ENCODE data around the gene ARHGEF3. TPM values are rescaled to one million over a fixed set of nuclear protein-coding genes. Genes with fewer than 3 reads are reported as not detected.

ARHGEF3 gene
- total and polyA plus RNA-seq, 3 experiments from 2014 or later, result 55.1 to 110 (median 56.6) TPM

- POLR2A ChIA-PET, result interaction anchor here (0.5 to 10.2 kb wide), 13 partner anchors 8 to 226 kb away, joined by 3 to 108 read pairs (median 3); partner anchors contain the start of genes ARHGEF3 and CCDC66
- Histone ChIP-seq H3K4me3 (ENCODE audit: low read length) (peak overlapping the region; percentile 23), H3K9me3 (ENCODE audit: low read length) (no peaks in the 10 kb centered on the region)
Observed at GRCh38 chr3:56782906-56783305, 18.8 kb downstream of the ARHGEF3 start.

GRCh38 chr3:56782215-56782614 lies 19.5 kb downstream of the ARHGEF3 start:
- H3K9me3 ChIP-seq (ENCODE audit: low read length), result no peaks in the 10 kb centered on the region
- peak overlapping the region in 6 of 7 donors; percentile 70 to 87 (median 83) for H3K4me3 Mint-ChIP-seq
- H3K36me3 Mint-ChIP-seq, result peaks cover 3 to 45% (median 14%) of the 10 kb centered on the region in 3 donors
- no peaks in the 10 kb centered on the region for H3K9me3 Mint-ChIP-seq
- ChIA-PET POLR2A (interaction anchor here (0.6 to 10.2 kb wide), 9 partner anchors 8 to 226 kb away, joined by 3 to 108 read pairs (median 5); partner anchors contain the start of genes ARHGEF3 and CCDC66), CTCF (interaction anchor here (0.8 to 15.1 kb wide), 9 partner anchors 10 to 206 kb away, joined by 3 to 208 read pairs (median 3); partner anchors contain the start of gene ARHGEF3)
- no peak for DNase-seq
- no peaks in the 10 kb centered on the region for H3K27me3 ChIP-seq (ENCODE audit: insufficient read depth, low read length, poor library complexity, severe bottlenecking)
- H3K27ac ChIP-seq (ENCODE audit: low read depth, low read length), result peak overlapping the region; percentile 49
- H3K4me3 ChIP-seq (ENCODE audit: low read length), result no peak overlapping the region
- H3K4me1 ChIP-seq (ENCODE audit: insufficient read depth, low read length), result peaks cover 99% of the 10 kb centered on the region
- no peaks in the 10 kb centered on the region for H3K27me3 Mint-ChIP-seq
- peaks cover 95 to 98% (median 98%) of the 10 kb centered on the region in 3 donors for H3K4me1 Mint-ChIP-seq
- H3K36me3 ChIP-seq (ENCODE audit: insufficient read depth, low read length), result peaks cover 9% of the 10 kb centered on the region
- peak overlapping the region; percentile 87 to 99 (median 95) for H3K27ac Mint-ChIP-seq

More at GRCh38 chr3:56782906-56783305, 18.8 kb downstream of the ARHGEF3 start:
- Mint-ChIP-seq H3K4me3 (peak overlapping the region; percentile 43 to 87 (median 82)), H3K27ac (peak overlapping the region; percentile 87 to 99 (median 95)), H3K27me3 (no peaks in the 10 kb centered on the region), H3K9me3 (no peaks in the 10 kb centered on the region), H3K36me3 (peaks cover 3 to 39% (median 14%) of the 10 kb centered on the region in 3 donors), H3K4me1 (peaks cover 95 to 98% (median 98%) of the 10 kb centered on the region in 3 donors)
- peak in 1 of 5 donors; percentile 55 for DNase-seq
- Histone ChIP-seq H3K27me3 (ENCODE audit: insufficient read depth, low read length, poor library complexity, severe bottlenecking) (no peaks in the 10 kb centered on the region), H3K27ac (ENCODE audit: low read depth, low read length) (peak overlapping the region; percentile 49), H3K4me1 (ENCODE audit: insufficient read depth, low read length) (peaks cover 99% of the 10 kb centered on the region), H3K36me3 (ENCODE audit: insufficient read depth, low read length) (peaks cover 9% of the 10 kb centered on the region)
- CTCF ChIA-PET, result interaction anchor here (0.6 to 15.1 kb wide), 12 partner anchors 11 to 206 kb away, joined by 3 to 208 read pairs (median 3); partner anchors contain the start of gene ARHGEF3

GRCh38 chr3:56781762-56782161 lies 20.0 kb downstream of the ARHGEF3 start:
- Histone ChIP-seq H3K9me3 (ENCODE audit: low read length) (no peaks in the 10 kb centered on the region), H3K4me1 (ENCODE audit: insufficient read depth, low read length) (peaks cover 99% of the 10 kb centered on the region), H3K36me3 (ENCODE audit: insufficient read depth, low read length) (peaks cover 9% of the 10 kb centered on the region), H3K27ac (ENCODE audit: low read depth, low read length) (no peak overlapping the region), H3K4me3 (ENCODE audit: low read length) (no peak overlapping the region), H3K27me3 (ENCODE audit: insufficient read depth, low read length, poor library complexity, severe bottlenecking) (no peaks in the 10 kb centered on the region)
- H3K4me1 Mint-ChIP-seq, result peaks cover 95 to 98% (median 98%) of the 10 kb centered on the region in 3 donors
- no peaks in the 10 kb centered on the region for H3K9me3 Mint-ChIP-seq
- CTCF ChIA-PET, result interaction anchor here (1.5 to 15.1 kb wide), 5 partner anchors 12 to 23 kb away, joined by 3 to 208 read pairs (median 7); partner anchors contain the start of gene ARHGEF3
- no peak for DNase-seq
- H3K4me3 Mint-ChIP-seq, result peak overlapping the region; percentile 42 to 91 (median 79)
- peak overlapping the region; percentile 87 to 99 (median 95) for H3K27ac Mint-ChIP-seq
- POLR2A ChIA-PET, result interaction anchor here (1.1 to 10.2 kb wide), 5 partner anchors 9 to 225 kb away, joined by 3 to 108 read pairs (median 12); partner anchors contain the start of genes ARHGEF3 and CCDC66
- H3K36me3 Mint-ChIP-seq, result peaks cover 3 to 47% (median 17%) of the 10 kb centered on the region in 3 donors
- no peaks in the 10 kb centered on the region for H3K27me3 Mint-ChIP-seq

- peaks cover 9% of the 10 kb centered on the region for H3K36me3 ChIP-seq (ENCODE audit: insufficient read depth, low read length)
- peaks cover 99% of the 10 kb centered on the region for H3K4me1 ChIP-seq (ENCODE audit: insufficient read depth, low read length)
- H3K9me3 ChIP-seq (ENCODE audit: low read length), result no peaks in the 10 kb centered on the region
- Mint-ChIP-seq H3K27me3 (no peaks in the 10 kb centered on the region), H3K9me3 (no peaks in the 10 kb centered on the region), H3K4me3 (peak overlapping the region in 6 of 7 donors; percentile 19 to 85 (median 68)), H3K36me3 (peaks cover 3 to 44% (median 17%) of the 10 kb centered on the region in 3 donors), H3K27ac (peak overlapping the region; percentile 87 to 99 (median 95)), H3K4me1 (peaks cover 94 to 98% (median 98%) of the 10 kb centered on the region in 3 donors)
- no peak for DNase-seq
- H3K4me3 ChIP-seq (ENCODE audit: low read length), result no peak overlapping the region
- CTCF ChIA-PET, result interaction anchor here (15.1 kb wide), 1 partner anchor 19 kb away, joined by 208 read pairs; the partner anchor contains the start of gene ARHGEF3
- POLR2A ChIA-PET, result no interaction called here
- no peaks in the 10 kb centered on the region for H3K27me3 ChIP-seq (ENCODE audit: insufficient read depth, low read length, poor library complexity, severe bottlenecking)
- no peak overlapping the region for H3K27ac ChIP-seq (ENCODE audit: low read depth, low read length)
Observed at GRCh38 chr3:56780936-56781335, 20.8 kb downstream of the ARHGEF3 start.

- DNase-seq, result no peak
- Histone ChIP-seq H3K4me1 (ENCODE audit: insufficient read depth, low read length) (peaks cover 91% of the 10 kb centered on the region), H3K9me3 (ENCODE audit: low read length) (no peaks in the 10 kb centered on the region), H3K36me3 (ENCODE audit: insufficient read depth, low read length) (peaks cover 2% of the 10 kb centered on the region), H3K27me3 (ENCODE audit: insufficient read depth, low read length, poor library complexity, severe bottlenecking) (no peaks in the 10 kb centered on the region), H3K27ac (ENCODE audit: low read depth, low read length) (no peak overlapping the region), H3K4me3 (ENCODE audit: low read length) (no peak overlapping the region)
- H3K27ac Mint-ChIP-seq, result peak overlapping the region; percentile 47 to 98 (median 86)
- no peaks in the 10 kb centered on the region for H3K27me3 Mint-ChIP-seq
- peaks cover 0 to 49% (median 15%) of the 10 kb centered on the region in 3 donors for H3K36me3 Mint-ChIP-seq
- POLR2A ChIA-PET, result interaction anchor here (0.8 kb wide), 1 partner anchor 10 kb away, joined by 4 read pairs; no protein-coding TSS in a partner anchor
- H3K9me3 Mint-ChIP-seq, result no peaks in the 10 kb centered on the region
- CTCF ChIA-PET, result interaction anchor here (0.7 to 15.1 kb wide), 7 partner anchors 12 to 89 kb away, joined by 3 to 208 read pairs (median 3); partner anchors contain the start of gene ARHGEF3
- H3K4me1 Mint-ChIP-seq, result peaks cover 88 to 98% (median 97%) of the 10 kb centered on the region in 3 donors
- peak overlapping the region in 4 of 7 donors; percentile 9 to 76 (median 36) for H3K4me3 Mint-ChIP-seq
Observed at GRCh38 chr3:56778893-56779292, 22.9 kb downstream of the ARHGEF3 start.

GRCh38 chr3:56776556-56776950 lies 25.2 kb downstream of the ARHGEF3 start:
- Histone ChIP-seq H3K27me3 (ENCODE audit: insufficient read depth, low read length, poor library complexity, severe bottlenecking) (no peaks in the 10 kb centered on the region), H3K4me1 (ENCODE audit: insufficient read depth, low read length) (peaks cover 86% of the 10 kb centered on the region), H3K4me3 (ENCODE audit: low read length) (no peak overlapping the region), H3K9me3 (ENCODE audit: low read length) (no peaks in the 10 kb centered on the region), H3K36me3 (ENCODE audit: insufficient read depth, low read length) (peaks cover 21% of the 10 kb centered on the region), H3K27ac (ENCODE audit: low read depth, low read length) (no peak overlapping the region)
- peak overlapping the region in 4 of 7 donors; percentile 39 to 74 (median 48) for H3K4me3 Mint-ChIP-seq
- H3K36me3 Mint-ChIP-seq, result peaks cover 7 to 67% (median 21%) of the 10 kb centered on the region in 3 donors
- ChIA-PET POLR2A (interaction anchor here (0.7 to 1.2 kb wide), 3 partner anchors 12 to 212 kb away, joined by 3 read pairs; no protein-coding TSS in a partner anchor), CTCF (interaction anchor here (1.1 to 1.6 kb wide), 2 partner anchors 13 to 212 kb away, joined by 3 to 11 read pairs; no protein-coding TSS in a partner anchor)
- DNase-seq, result no peak
- no peaks in the 10 kb centered on the region for H3K27me3 Mint-ChIP-seq
- H3K4me1 Mint-ChIP-seq, result peaks cover 82 to 98% (median 94%) of the 10 kb centered on the region in 3 donors
- no peaks in the 10 kb centered on the region for H3K9me3 Mint-ChIP-seq
- H3K27ac Mint-ChIP-seq, result peak overlapping the region; percentile 44 to 98 (median 88)

GRCh38 chr3:56775838-56776555 lies 25.8 kb downstream of the ARHGEF3 start:
- Mint-ChIP-seq H3K36me3 (peaks cover 12 to 70% (median 27%) of the 10 kb centered on the region in 3 donors), H3K9me3 (no peaks in the 10 kb centered on the region), H3K27me3 (no peaks in the 10 kb centered on the region), H3K27ac (peak overlapping the region; percentile 58 to 98 (median 88)), H3K4me3 (peak overlapping the region in 6 of 7 donors; percentile 6 to 78 (median 58)), H3K4me1 (peaks cover 84 to 100% (median 96%) of the 10 kb centered on the region in 3 donors)
- no peaks in the 10 kb centered on the region for H3K27me3 ChIP-seq (ENCODE audit: insufficient read depth, low read length, poor library complexity, severe bottlenecking)
- H3K27ac ChIP-seq (ENCODE audit: low read depth, low read length), result no peak overlapping the region
- ChIA-PET CTCF (interaction anchor here (0.9 to 1.6 kb wide), 4 partner anchors 11 to 213 kb away, joined by 3 to 11 read pairs (median 4); no protein-coding TSS in a partner anchor), POLR2A (interaction anchor here (0.7 to 1.5 kb wide), 4 partner anchors 13 to 213 kb away, joined by 3 to 6 read pairs (median 3); no protein-coding TSS in a partner anchor)
- H3K4me3 ChIP-seq (ENCODE audit: low read length), result no peak overlapping the region
- peaks cover 21% of the 10 kb centered on the region for H3K36me3 ChIP-seq (ENCODE audit: insufficient read depth, low read length)
- H3K4me1 ChIP-seq (ENCODE audit: insufficient read depth, low read length), result peaks cover 80% of the 10 kb centered on the region
- H3K9me3 ChIP-seq (ENCODE audit: low read length), result no peaks in the 10 kb centered on the region
- DNase-seq, result no peak
